ENCODE results near the gene ELFN2. TPM values are rescaled to one million over a fixed set of nuclear protein-coding genes. Genes with fewer than 3 reads are reported as not detected.

ELFN2 gene
- total and polyA plus RNA-seq, 2 donors (not counting 3 experiments of a cell fraction or from before 2014, with no cell fraction given) = 0.41 to 1.3 TPM

- H3K27me3 ChIP-seq (ENCODE audit: control insufficient read depth in 2 of 2, insufficient read depth in 2 of 2, low read length in 2 of 2) = peaks cover 0 to 2% of the 10 kb centered on the region in 2 experiments
- no TSS peak for BruUV-seq (replicated peaks)
Measured at GRCh38 chr22:37440875-37441274, 13.6 kb upstream of the ELFN2 start.

More at GRCh38 chr22:37440875-37441274, 13.6 kb upstream of the ELFN2 start:
- H3K79me2 ChIP-seq (ENCODE audit: control insufficient read depth, insufficient read depth, low read length) = no peaks in the 10 kb centered on the region
- H3K27ac ChIP-seq (ENCODE audit: insufficient read depth, low read depth, low read length) = no peak overlapping the region
- ChIA-PET CTCF (interaction anchor here (0.7 to 1.4 kb wide), 3 partner anchors 11 to 109 kb away, joined by 3 to 4 read pairs (median 4); no protein-coding TSS in a partner anchor), POLR2A (no interaction called here)
- dilution Hi-C loops (cut with MboI; ENCODE audit: extremely low pct_ligation_motif_present, low sequenced_read_pairs) = no loop called here
- no peak overlapping the region for H2AFZ ChIP-seq (ENCODE audit: low read depth, low read length)
- no peak for DNase-seq (ENCODE audit: low read depth, low spot score)
- FAIRE-seq = no peak
- TF ChIP-seq EZH2 (IDR thresholded peaks at IDR 0.05; ENCODE audit: borderline replicate concordance, low read depth, low read length, severe bottlenecking) (no peak), MAX (IDR thresholded peaks at IDR 0.05; ENCODE audit: insufficient read depth, insufficient read length) (no peak), JUN (IDR thresholded peaks at IDR 0.05; ENCODE audit: borderline replicate concordance, insufficient read depth, insufficient read length, low read depth) (no peak), CTCF (IDR thresholded peaks at IDR 0.05; ENCODE audit: extremely low read depth in 1 of 2, insufficient read depth in 1 of 2, low read depth in 1 of 2, low read length in 2 of 2) (no peak), POLR2AphosphoS5 (IDR thresholded peaks at IDR 0.05; ENCODE audit: insufficient read depth, low read depth, low read length) (no peak), FOS (IDR thresholded peaks at IDR 0.05; ENCODE audit: borderline replicate concordance, insufficient read depth, low read length) (no peak), GATA2 (IDR thresholded peaks at IDR 0.05; ENCODE audit: insufficient read depth, insufficient read length, low read depth, low read length) (no peak)
- intact Hi-C loops (cut with micrococcal nuclease) = no loop called here
- peaks cover 3% of the 10 kb centered on the region for H3K4me1 ChIP-seq (ENCODE audit: control insufficient read depth, extremely low read depth, insufficient read depth, low read length)
- H4K20me1 ChIP-seq (replicated peaks; ENCODE audit: control insufficient read depth, extremely low read depth, insufficient read depth, low read length) = no peaks in the 10 kb centered on the region
- H3K36me3 ChIP-seq (ENCODE audit: control insufficient read depth in 2 of 2, extremely low read depth in 1 of 2, insufficient read depth in 2 of 2, low read length in 2 of 2) = no peaks in the 10 kb centered on the region
- no peak overlapping the region for H3K9ac ChIP-seq (replicated peaks; ENCODE audit: extremely low read depth, insufficient read depth, low read length)
- H3K4me3 ChIP-seq (replicated peaks in 1 of 3; ENCODE audit: insufficient read depth in 1 of 3, low read depth in 1 of 3, low read length in 3 of 3) = no peak overlapping the region
- no peaks in the 10 kb centered on the region for H3K9me3 ChIP-seq (replicated peaks; ENCODE audit: control insufficient read depth, insufficient read depth, low read length)
- H3K4me2 ChIP-seq (ENCODE audit: insufficient read depth, low read length) = no peak overlapping the region
- no peaks in the 10 kb centered on the region for H3K9me1 ChIP-seq (replicated peaks; ENCODE audit: control insufficient read depth, extremely low read depth, insufficient read depth, low read length)

All from endothelial cell of umbilical vein (primary cell).